GM12874 (cell line): ENCODE results near the gene NLRP13.

Experiments used
- CTCF ChIP-seq: IDR thresholded peaks from 2 replicates; pipeline ENCODE4 v1.5.1; 2011; ENCODE audit warnings: low read depth, mild to moderate bottlenecking, control low read depth, low read length, moderate library complexity; ENCODE audit not compliant: insufficient read depth

The NLRP13 gene

GRCh38 chr19:55901369-55902079, 30.6 kb downstream of the NLRP13 start:
- TF ChIP-seq CTCF: no peak

- TF ChIP-seq CTCF: no peak
Observed at GRCh38 chr19:55898911-55899310, 33.2 kb downstream of the NLRP13 start.

GRCh38 chr19:55882626-55883025, 49.5 kb downstream of the NLRP13 start:
- no peak for TF ChIP-seq CTCF

GRCh38 chr19:55877211-55877610, 54.9 kb downstream of the NLRP13 start:
- TF ChIP-seq CTCF: no peak

- no peak for TF ChIP-seq CTCF
Observed at GRCh38 chr19:55870736-55871135, 61.4 kb downstream of the NLRP13 start.

- no peak for TF ChIP-seq CTCF
Observed at GRCh38 chr19:55867101-55867500, 65.0 kb downstream of the NLRP13 start.

- TF ChIP-seq CTCF: no peak
Observed at GRCh38 chr19:55866521-55866920, 65.6 kb downstream of the NLRP13 start.

GRCh38 chr19:55858969-55859368, 73.2 kb downstream of the NLRP13 start:
- TF ChIP-seq CTCF: no peak
